ENCODE measurements around the gene AGPAT1. TPM values are rescaled to one million over a fixed set of nuclear protein-coding genes. Genes with fewer than 3 reads are reported as not detected.

Gene AGPAT1
- total and polyA plus RNA-seq, 2 experiments from 2014 or later, result 62.8 to 71.4 TPM

DNA sequence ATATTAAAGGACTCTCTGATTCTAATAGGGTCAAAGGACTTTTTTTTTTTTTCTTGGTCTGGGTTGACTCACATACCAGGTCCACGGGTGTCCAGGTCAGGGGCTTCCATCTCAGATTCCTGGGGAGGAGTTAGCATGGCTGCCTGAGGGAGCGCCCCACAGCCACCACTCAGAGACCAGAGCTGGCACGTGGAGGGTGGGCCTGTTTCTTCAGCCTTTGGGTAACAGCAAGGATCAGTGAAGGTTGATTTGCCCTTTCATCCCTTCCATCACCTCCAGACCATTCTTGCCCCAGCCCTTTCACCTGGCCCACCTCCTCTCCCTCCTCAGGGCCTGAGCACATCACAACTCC, 22.4 kb upstream of the AGPAT1 start:
- H3K4me2 ChIP-seq, result no peak overlapping the region
- H2AFZ ChIP-seq, result no peak overlapping the region
- 75% methylated on average over 3 of the region's 3 CpGs for WGBS (ENCODE audit: low lambda C conversion rate, missing lambda C conversion rate)
- no peaks in the 10 kb centered on the region for H4K20me1 ChIP-seq (ENCODE audit: insufficient read depth, poor library complexity, severe bottlenecking)
- peaks cover 13% of the 10 kb centered on the region for H3K4me1 ChIP-seq (ENCODE audit: insufficient read depth)
- no peaks in the 10 kb centered on the region for H3K36me3 ChIP-seq (replicated peaks; ENCODE audit: insufficient read depth, low read depth)
- no peaks in the 10 kb centered on the region for H3K79me2 ChIP-seq
- DNase-seq (ENCODE audit: low spot score), result no peak
- no peak overlapping the region for H3K4me3 ChIP-seq
- no peaks in the 10 kb centered on the region for H3K9me2 ChIP-seq (replicated peaks; ENCODE audit: insufficient read depth)
- no peaks in the 10 kb centered on the region for H3K9me3 ChIP-seq (ENCODE audit: low read depth)
- H3K27ac ChIP-seq, result no peak overlapping the region
- no peaks in the 10 kb centered on the region for H3K27me3 ChIP-seq
- TF ChIP-seq, protein P1, sequence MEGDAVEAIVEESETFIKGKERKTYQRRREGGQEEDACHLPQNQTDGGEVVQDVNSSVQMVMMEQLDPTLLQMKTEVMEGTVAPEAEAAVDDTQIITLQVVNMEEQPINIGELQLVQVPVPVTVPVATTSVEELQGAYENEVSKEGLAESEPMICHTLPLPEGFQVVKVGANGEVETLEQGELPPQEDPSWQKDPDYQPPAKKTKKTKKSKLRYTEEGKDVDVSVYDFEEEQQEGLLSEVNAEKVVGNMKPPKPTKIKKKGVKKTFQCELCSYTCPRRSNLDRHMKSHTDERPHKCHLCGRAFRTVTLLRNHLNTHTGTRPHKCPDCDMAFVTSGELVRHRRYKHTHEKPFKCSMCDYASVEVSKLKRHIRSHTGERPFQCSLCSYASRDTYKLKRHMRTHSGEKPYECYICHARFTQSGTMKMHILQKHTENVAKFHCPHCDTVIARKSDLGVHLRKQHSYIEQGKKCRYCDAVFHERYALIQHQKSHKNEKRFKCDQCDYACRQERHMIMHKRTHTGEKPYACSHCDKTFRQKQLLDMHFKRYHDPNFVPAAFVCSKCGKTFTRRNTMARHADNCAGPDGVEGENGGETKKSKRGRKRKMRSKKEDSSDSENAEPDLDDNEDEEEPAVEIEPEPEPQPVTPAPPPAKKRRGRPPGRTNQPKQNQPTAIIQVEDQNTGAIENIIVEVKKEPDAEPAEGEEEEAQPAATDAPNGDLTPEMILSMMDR (IDR thresholded peaks at IDR 0.05; ENCODE audit: poor library complexity), result no peak
- no peak for TF ChIP-seq EZH2 (IDR thresholded peaks at IDR 0.05; ENCODE audit: borderline replicate concordance)
- TF ChIP-seq EZH2phosphoT487 (IDR thresholded peaks at IDR 0.05; ENCODE audit: low read depth, severe bottlenecking, unreplicated experiment), result no peak

DNA sequence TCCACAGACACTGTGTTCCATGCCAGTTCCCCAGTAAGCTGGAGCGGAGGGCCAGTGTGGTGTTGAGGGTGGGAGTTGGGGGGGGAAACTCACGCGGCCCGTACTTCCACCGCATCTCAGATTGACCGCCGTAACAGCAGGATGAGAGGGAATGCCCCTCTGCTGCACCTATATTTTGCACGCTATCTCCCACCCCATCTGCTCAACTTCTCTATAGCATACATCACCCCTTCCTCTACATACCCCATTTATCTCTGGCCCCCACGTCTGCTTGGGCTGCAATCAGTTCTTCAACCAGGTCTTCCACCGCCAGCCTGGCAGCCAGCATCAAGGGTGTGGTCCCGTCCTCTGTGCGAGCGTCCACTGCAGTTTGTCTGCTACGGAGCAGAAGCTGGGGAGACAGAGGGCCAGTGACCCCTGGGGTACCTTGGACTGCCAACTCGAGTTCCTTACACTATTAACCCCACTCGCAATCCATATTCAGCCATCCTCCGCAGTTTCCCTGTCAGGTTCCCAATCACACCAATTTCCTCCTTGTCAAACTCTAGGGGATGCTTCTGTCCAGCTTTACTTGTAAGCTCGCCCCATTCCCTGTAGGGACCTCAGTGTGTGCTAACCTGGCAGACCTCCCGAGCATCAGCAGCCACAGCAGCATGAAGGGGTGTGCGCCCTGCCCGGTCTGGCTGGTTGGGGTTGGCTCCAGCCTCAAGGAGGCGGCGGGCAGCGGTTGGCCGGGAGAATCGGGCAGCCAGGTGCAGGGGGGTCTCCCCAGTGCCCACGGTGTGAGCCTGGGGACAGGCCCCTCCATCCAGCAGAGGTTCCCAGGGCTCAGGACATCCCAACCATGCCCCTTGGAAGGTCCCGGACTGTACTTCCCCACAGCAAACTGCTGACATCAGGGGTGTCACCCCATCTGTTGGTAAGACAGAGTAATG, 21.1 kb upstream of the AGPAT1 start:
- Histone ChIP-seq H3K4me1 (ENCODE audit: insufficient read depth) (peaks cover 22% of the 10 kb centered on the region), H3K36me3 (replicated peaks; ENCODE audit: insufficient read depth, low read depth) (no peaks in the 10 kb centered on the region), H3K79me2 (no peaks in the 10 kb centered on the region), H2AFZ (no peak overlapping the region), H3K4me3 (peak overlapping the region; percentile 6), H3K4me2 (peak overlapping the region; percentile 90), H3K9me2 (replicated peaks; ENCODE audit: insufficient read depth) (no peaks in the 10 kb centered on the region), H3K27me3 (no peaks in the 10 kb centered on the region), H3K9me3 (ENCODE audit: low read depth) (no peaks in the 10 kb centered on the region), H3K27ac (peak overlapping the region; percentile 100), H4K20me1 (ENCODE audit: insufficient read depth, poor library complexity, severe bottlenecking) (no peaks in the 10 kb centered on the region)
- 63% methylated on average over 26 of the region's 28 CpGs for WGBS (ENCODE audit: low lambda C conversion rate, missing lambda C conversion rate)
- TF ChIP-seq EZH2 (IDR thresholded peaks at IDR 0.05; ENCODE audit: borderline replicate concordance), result no peak
- no peak for TF ChIP-seq EZH2phosphoT487 (IDR thresholded peaks at IDR 0.05; ENCODE audit: low read depth, severe bottlenecking, unreplicated experiment)
- TF ChIP-seq, protein P1 (IDR thresholded peaks at IDR 0.05; ENCODE audit: poor library complexity), result no peak
- no peak for DNase-seq (ENCODE audit: low spot score)

DNA sequence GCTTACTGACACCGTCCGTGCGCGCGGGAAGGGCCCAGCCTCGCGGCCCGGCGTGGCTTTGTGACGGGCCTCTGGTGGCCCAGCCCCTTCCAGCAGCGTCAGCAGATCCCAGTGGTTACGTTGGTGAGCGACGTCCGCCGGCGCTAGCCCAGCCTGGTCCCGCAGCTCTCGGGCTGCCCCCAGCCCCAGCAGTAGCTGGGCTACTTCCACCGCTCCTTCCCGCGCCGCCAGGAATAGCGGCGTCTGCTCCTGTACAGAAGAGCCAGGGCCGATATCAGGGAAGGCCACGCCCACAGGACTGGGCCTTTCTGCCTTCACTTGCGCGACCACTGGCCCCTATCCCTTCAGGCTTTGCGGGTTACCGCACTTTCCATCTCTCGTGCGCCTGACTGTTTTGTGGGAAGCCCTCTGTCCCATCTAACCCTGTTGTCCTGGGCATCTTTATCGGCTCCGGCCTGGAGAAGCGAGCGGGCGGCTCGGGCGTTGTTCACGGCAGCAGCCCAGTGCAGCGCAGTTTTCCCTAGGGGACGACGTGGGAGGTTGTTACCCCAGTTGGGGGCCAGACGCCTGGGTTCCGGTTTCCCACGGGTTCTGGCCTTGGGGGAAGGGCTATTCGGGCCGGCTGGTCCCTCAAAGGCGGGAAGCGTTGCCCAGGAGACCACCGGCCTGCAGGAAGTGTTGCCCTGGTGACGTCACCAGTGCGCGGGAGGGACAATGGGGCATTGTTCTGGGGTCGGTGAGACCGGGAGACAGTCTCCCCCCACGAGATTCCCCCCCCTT, 20.2 kb upstream of the AGPAT1 start:
- TF ChIP-seq, protein P1 (IDR thresholded peaks at IDR 0.05; ENCODE audit: poor library complexity), result no peak
- TF ChIP-seq EZH2 (IDR thresholded peaks at IDR 0.05; ENCODE audit: borderline replicate concordance) (no peak), EZH2phosphoT487 (IDR thresholded peaks at IDR 0.05; ENCODE audit: low read depth, severe bottlenecking, unreplicated experiment) (no peak)
- DNase-seq (ENCODE audit: low spot score), result peak; percentile 91
- peak overlapping the region; percentile 90 for H3K4me2 ChIP-seq
- H3K27me3 ChIP-seq, result no peaks in the 10 kb centered on the region
- H2AFZ ChIP-seq, result peak overlapping the region; percentile 16
- H3K36me3 ChIP-seq (replicated peaks; ENCODE audit: insufficient read depth, low read depth), result no peaks in the 10 kb centered on the region
- peaks cover 25% of the 10 kb centered on the region for H3K4me1 ChIP-seq (ENCODE audit: insufficient read depth)
- H4K20me1 ChIP-seq (ENCODE audit: insufficient read depth, poor library complexity, severe bottlenecking), result no peaks in the 10 kb centered on the region
- WGBS (ENCODE audit: low lambda C conversion rate, missing lambda C conversion rate), result under 1% methylated on average over 57 of the region's 58 CpGs
- H3K9me3 ChIP-seq (ENCODE audit: low read depth), result no peaks in the 10 kb centered on the region
- H3K9me2 ChIP-seq (replicated peaks; ENCODE audit: insufficient read depth), result no peaks in the 10 kb centered on the region
- peak overlapping the region; percentile 47 for H3K4me3 ChIP-seq
- no peaks in the 10 kb centered on the region for H3K79me2 ChIP-seq
- H3K27ac ChIP-seq, result peak overlapping the region; percentile 100
